ENCODE results near the gene HOXB5.

DNA sequence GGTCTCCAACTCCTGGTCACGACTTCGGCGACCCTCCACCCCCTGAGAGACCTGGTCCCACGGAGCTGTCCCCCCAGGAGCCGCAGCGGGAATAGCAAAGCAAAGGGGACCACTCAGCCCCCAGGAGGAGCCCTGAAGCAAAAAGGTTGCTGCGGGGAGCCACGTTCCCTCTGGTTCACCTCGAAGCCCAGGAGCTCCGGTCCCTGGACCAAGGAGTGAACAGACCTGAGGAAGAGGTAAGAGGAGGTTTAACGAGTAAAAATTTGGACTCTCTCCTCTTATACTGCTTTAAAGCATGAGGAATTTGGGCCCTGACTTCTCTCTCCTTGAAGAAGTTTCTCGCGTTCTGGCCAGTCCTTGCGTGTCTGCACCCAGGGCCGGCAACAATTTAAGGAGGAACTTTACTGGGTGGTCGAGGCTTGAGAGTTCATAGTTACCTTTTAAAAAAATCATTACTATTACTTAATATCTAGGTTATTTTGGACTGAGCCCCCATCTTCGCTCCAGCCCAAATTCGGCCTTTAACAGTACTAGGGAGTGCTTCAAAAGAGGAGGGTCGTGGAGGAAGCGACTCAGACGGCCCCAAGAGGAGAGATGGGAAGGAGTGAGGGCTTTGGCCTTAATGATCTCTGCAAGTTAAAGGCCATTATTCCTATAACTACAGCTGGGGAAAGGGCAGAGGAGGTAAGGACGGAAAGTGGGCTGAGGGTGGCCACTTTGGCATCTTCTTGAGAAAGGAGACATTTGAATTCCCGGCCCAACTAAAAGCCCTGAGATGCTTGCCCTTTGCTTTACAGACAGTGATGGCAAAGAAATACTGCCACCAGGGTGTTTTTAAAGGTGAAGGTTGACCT is 49.5 kb upstream of the HOXB5 start:
- TF ChIP-seq POLR2AphosphoS5 (IDR thresholded peaks at IDR 0.05) (no peak), POLR2A (IDR thresholded peaks at IDR 0.05) (no peak)
- TF ChIP-seq, protein P1, sequence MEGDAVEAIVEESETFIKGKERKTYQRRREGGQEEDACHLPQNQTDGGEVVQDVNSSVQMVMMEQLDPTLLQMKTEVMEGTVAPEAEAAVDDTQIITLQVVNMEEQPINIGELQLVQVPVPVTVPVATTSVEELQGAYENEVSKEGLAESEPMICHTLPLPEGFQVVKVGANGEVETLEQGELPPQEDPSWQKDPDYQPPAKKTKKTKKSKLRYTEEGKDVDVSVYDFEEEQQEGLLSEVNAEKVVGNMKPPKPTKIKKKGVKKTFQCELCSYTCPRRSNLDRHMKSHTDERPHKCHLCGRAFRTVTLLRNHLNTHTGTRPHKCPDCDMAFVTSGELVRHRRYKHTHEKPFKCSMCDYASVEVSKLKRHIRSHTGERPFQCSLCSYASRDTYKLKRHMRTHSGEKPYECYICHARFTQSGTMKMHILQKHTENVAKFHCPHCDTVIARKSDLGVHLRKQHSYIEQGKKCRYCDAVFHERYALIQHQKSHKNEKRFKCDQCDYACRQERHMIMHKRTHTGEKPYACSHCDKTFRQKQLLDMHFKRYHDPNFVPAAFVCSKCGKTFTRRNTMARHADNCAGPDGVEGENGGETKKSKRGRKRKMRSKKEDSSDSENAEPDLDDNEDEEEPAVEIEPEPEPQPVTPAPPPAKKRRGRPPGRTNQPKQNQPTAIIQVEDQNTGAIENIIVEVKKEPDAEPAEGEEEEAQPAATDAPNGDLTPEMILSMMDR (IDR thresholded peaks at IDR 0.05) = no peak

Measured in upper lobe of left lung (tissue), 4 donors.